ENCODE results near the gene CHD1.

Gene CHD1

GRCh38 chr5:98899456-98899855 lies 29.4 kb downstream of the CHD1 start:
- DNase-seq (ENCODE audit: low read depth in 2 of 2): no peak

DNA sequence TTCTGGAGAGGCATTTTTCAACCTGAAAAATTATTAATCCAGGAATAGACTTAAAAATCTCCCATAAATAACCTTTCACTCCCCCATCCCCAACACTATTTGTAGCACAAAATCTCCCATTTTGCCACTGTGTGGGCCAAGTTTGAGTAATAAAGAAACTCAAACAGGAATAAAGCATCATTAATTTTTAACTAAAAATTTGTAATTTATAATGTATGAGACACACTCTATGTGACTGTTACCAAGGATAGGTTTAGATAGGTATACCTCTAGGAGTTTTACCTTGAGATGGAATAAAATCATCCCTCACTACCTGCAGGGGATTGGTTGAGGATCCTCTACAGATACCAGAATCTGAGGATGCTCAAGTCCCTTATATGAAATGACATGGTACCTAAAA lies 30.1 kb downstream of the CHD1 start:
- no peak for DNase-seq (ENCODE audit: low read depth in 2 of 2)

- no peak for DNase-seq (ENCODE audit: low read depth in 2 of 2)
Observed at GRCh38 chr5:98891591-98891990, 37.2 kb downstream of the CHD1 start.

DNA sequence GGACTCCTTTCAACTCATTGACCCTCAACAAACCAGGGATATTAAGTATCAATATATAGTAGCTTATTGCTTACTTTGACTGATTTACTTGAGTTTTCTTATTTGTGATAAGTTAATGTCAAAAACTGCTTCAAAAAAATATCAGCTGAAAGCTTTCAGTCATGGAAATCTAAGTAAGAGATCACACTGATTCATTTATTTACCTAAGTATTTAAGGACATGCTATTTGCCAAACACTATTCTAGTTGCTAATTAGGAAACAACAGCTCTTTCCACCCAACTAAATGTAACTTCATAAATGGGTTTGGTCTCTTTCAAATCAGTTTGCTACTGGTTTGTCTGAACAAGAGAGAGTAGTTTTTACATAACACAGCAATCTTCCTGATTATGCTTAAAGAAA lies 48.2 kb downstream of the CHD1 start:
- DNase-seq (ENCODE audit: low read depth in 2 of 2): no peak

GRCh38 chr5:98880151-98880550 lies 48.7 kb downstream of the CHD1 start:
- DNase-seq (ENCODE audit: low read depth in 2 of 2): no peak

DNA sequence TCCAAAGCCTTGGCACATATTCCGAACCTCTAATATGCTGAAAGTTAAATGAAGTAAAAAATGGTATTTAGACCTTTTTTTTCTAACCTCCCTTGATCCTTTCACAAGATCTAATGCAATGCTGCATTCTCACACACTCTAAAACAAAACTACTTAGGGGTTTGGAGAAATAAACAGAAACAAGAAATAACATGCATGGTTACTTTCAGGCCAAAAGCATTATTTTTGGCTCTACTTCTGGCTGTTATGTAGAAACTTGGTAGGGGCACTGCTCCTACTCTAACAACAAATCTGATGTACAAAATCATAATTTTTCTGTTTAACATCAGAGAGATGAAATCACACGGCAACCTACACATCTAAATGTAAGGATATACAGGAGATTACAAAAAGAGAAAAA lies 51.2 kb downstream of the CHD1 start:
- DNase-seq (ENCODE audit: low read depth in 2 of 2): no peak

DNA sequence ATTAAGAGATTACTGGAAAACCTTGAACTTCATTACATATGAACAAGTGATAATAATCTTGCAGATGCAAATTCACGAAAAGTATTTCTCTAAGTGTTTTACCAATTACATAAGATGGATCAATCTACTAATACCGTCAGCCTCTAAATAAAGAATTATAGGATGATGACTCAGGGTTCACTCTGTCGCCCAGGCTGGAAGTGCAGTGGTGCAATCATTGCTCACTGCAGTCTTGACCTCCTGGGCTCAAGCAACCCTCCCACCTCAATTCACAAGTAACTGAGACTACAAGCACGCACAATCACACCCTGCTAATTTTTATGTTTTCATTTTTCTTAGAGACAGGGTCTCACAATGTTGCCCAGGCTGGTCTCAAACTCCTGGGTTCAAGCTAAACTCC lies 56.1 kb downstream of the CHD1 start:
- DNase-seq (ENCODE audit: low read depth in 2 of 2): no peak

DNA sequence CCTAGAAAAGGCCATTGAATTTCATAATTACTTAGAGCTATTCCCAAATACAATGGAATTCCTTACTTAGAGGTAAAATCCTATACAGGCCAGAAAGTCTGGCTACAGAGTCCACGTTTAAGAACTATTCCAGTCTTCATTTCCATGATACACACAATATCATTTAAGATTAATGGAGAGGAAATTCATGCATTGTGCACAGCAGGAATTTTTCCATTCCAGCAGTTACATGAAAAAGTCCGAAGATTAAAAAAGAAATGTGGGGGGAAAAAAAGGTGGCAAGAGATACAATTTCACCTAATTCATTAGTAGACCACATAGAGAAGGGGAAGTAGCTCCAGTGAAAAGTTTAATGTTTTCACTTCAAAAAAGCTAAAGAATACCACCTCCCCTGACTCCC lies 63.1 kb downstream of the CHD1 start:
- no peak for DNase-seq (ENCODE audit: low read depth in 2 of 2)

DNA sequence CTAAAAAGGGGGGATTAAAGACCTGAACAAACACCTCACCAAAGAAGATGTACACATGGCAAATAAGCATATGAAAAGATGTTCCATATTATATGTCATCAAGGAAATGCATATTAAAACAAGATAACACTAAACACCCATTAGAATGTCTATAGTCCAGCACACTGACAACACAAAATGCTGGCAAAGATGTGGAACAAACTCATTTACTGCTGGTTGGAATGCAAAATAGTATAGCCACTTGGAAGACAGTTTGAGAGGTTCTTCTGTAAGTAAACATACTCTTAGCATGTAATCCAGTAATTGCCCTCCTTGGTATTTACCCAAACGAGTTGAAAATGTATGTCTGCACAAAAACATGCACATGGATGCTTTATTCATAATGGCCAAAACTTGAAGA lies 81.8 kb downstream of the CHD1 start:
- DNase-seq (ENCODE audit: low read depth in 2 of 2): no peak

- no peak for DNase-seq (ENCODE audit: low read depth in 2 of 2)
Observed at GRCh38 chr5:98846520-98846919, 82.3 kb downstream of the CHD1 start.

DNA sequence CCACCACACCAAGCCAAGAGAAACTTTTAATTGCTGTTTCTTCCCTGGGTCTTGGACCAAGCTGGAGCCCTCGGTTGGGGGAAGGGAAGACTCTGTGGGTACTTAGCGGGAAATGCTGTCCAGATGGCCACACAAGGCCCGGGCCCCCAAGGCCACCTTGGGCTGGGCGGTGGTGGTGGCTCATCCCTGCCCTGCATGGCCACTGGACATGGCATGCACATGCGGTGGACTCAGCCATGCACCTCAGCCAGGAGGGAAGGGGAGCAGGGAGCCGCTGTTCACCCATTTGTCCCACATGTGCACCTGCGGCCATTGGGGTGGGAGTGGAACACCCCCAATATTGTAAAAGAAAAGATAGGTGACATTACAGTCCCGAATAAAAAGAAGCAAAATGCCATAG lies 82.9 kb downstream of the CHD1 start:
- no peak for DNase-seq (ENCODE audit: low read depth in 2 of 2)

- DNase-seq (ENCODE audit: low read depth in 2 of 2): no peak
Observed at GRCh38 chr5:98844865-98845264, 83.9 kb downstream of the CHD1 start.

DNA sequence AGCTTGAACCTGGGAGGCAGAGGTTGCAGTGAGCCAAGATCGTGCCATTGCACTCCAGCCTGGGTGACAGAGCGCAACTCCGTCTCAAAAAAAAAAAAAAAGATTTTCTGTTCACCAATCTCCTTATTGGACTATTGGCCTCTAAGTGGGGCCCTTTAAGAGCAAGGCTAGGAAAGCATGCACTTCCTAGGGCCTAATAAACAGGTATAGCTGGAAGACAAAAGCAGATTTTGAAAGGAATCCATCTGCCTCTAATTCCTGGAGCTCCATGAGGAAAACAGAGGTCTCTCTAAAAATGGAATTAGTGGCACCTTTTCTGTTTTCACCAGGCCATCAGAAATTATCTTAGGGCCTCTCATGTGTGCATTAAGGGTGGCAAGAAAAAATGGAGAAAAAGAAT lies 85.3 kb downstream of the CHD1 start:
- DNase-seq (ENCODE audit: low read depth in 2 of 2): no peak

DNA sequence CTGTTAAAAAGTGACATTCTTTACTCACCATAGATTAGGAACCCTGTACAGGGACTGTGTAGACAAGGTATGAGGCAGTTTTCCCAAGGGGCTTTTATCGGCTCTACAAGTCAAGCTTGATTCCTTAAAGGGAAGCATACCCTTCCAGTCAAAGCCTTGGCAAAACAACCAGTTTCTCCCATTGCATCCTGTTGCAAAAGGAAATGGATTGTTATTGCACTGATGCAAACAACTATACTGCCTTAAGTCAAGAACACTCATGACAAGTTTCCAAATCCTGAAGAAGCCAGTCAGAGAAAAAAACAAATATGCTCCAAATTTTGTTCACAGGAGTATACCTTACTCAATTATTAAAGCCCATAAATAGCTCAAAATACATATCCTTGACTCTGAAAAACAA lies 87.9 kb downstream of the CHD1 start:
- DNase-seq (ENCODE audit: low read depth in 2 of 2): no peak

- DNase-seq (ENCODE audit: low read depth in 2 of 2): no peak
Observed at GRCh38 chr5:98839469-98840383, 89.1 kb downstream of the CHD1 start.

DNA sequence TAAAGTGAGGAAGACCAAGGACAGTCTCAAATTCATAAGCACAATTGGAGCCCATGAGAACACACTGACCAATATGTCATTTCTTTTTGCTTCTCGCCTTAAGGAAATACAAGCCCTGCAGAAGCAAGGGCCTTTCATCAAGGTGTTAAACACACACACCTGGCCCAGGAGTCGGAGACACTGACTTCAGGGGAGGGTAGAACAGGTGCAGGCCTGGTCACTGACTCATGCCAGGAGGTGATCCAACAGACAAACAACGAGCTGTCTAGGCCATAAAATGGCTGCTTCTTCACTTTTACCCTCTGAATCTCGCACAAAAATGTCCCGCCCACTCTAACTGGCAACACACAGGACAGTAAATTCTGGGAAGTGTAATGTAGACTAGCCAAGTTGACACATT lies 92.6 kb downstream of the CHD1 start:
- DNase-seq (ENCODE audit: low read depth in 2 of 2): no peak

DNA sequence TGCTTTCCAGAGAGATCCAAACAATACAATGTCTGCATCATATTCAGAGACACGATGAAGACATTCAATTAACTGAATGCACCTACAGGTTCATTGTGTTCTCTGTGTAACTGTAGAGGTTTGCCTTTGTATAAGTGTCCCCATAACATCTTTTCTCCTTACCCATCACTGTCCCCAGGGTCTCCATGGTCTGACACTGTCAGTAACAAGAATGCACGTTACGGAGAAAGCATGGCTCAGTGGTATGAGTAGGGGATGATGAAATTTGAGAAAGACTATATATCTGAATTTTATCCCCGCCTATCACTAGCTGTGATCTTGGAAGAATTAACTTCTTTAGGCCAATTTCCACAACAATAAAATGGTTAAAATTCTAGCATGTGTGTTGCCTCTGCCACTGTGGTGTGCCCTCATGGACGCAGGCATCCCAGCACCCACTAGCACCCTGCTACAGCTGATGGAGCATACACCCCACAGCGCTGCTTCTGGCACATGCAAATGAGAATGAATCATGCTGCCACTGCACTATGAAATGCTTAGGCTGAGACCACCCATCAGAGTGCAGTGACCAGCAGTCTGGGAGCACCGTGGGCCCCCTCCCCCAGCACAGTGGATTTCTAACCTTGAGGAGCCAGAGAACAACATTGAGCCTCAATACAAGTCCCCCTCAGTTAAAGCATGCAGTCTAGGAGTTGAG lies 101.1 kb downstream of the CHD1 start:
- no peak for DNase-seq (ENCODE audit: low read depth in 2 of 2)

DNA sequence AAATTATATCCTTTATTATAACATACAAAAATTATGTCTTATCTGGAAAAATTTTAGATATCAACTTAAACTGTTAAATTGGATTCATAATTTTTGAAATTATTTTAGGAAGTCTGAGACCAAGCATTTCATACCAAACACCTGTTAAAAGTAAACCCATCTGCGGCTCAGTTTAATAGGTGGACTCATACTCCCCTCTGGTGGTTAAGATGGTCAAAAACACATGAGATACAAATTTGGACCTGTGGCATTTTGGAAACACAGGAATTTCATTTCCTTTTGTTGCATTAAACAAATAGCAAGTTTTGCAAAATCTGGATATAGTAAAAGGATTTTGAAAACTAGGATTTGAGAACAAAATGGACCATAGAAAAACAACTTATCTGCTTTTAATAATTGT lies 101.6 kb downstream of the CHD1 start:
- DNase-seq (ENCODE audit: low read depth in 2 of 2): peak; percentile 19 to 21

GRCh38 chr5:98825582-98826375 lies 103.0 kb downstream of the CHD1 start:
- no peak for DNase-seq (ENCODE audit: low read depth in 2 of 2)

- DNase-seq (ENCODE audit: low read depth in 2 of 2): no peak
Observed at GRCh38 chr5:98816582-98817222, 112.1 kb downstream of the CHD1 start.

- no peak for DNase-seq (ENCODE audit: low read depth in 2 of 2)
Observed at GRCh38 chr5:98813755-98814154, 115.1 kb downstream of the CHD1 start.

DNA sequence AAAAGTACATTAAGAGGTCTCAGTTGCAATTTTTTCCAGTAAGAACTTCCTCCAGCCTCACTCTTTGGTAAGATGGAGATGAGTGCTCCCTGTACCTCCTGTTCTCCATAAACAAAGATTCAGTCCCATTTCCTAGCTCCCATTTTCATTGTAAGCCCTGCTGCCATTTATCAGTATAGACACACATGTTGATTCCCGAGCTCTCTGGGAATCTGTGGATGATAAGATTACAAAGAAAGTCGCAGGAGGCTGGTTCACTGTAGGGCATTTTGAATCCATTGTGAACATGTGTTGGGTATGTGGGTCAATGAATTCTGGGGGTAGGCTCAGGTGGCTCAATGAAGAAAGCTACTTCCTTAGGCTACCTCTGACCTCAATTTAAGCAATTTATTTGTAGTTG lies 118.6 kb downstream of the CHD1 start:
- no peak for DNase-seq (ENCODE audit: low read depth in 2 of 2)

Data from fibroblast of skin of left biceps (primary cell).